Ramos (cell line): Measurements from ENCODE around the gene MZB1.
"Not testable (repeated sequence)": the region's sequence is repeated elsewhere in the genome, so short reads cannot be mapped to it uniquely, and the experiment has no call there.

Experiments
- in situ Hi-C: fragments of 300-500 bp; cut with MboI; formaldehyde crosslinking; loops from one replicate; pipeline ENCODE4 v1.14.3; 2022; ENCODE audit warnings: low sequenced_read_pairs; ENCODE audit not compliant: unreplicated experiment

Gene MZB1

DNA sequence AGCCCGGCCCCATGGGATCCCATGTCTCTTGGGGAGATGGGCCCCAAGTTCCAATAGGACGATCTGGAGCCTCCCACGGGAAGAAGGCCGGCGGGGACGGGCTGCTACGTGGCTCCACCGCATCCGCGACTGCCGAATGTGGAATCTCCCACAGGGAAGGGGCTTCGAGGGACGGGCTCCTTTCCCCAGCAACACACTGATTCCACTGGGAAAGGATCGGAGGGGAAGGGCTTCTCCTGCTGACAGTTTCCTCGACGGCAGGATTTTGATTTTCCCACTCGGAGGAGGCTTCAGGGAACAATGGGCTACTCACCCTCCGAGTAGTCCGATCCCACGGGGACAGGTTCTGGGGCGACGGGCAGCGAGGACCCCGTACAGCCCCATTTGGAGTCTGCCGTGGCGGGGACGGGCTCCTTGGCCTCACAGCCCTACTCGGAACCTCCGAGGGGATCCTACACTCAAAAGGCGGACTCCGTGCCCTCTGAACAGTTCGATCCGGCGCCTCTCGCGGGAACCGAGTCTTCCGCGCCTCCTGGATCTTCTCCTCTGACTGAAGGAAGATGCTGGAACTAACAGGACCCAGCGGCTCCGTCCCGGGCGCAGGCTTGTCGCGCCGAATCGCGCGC lies 3.9 kb upstream of the MZB1 start:
- in situ Hi-C loops = loop anchor here (5.0 kb wide), 1 partner anchor 101 kb away; the partner anchor contains the start of gene MATR3

DNA sequence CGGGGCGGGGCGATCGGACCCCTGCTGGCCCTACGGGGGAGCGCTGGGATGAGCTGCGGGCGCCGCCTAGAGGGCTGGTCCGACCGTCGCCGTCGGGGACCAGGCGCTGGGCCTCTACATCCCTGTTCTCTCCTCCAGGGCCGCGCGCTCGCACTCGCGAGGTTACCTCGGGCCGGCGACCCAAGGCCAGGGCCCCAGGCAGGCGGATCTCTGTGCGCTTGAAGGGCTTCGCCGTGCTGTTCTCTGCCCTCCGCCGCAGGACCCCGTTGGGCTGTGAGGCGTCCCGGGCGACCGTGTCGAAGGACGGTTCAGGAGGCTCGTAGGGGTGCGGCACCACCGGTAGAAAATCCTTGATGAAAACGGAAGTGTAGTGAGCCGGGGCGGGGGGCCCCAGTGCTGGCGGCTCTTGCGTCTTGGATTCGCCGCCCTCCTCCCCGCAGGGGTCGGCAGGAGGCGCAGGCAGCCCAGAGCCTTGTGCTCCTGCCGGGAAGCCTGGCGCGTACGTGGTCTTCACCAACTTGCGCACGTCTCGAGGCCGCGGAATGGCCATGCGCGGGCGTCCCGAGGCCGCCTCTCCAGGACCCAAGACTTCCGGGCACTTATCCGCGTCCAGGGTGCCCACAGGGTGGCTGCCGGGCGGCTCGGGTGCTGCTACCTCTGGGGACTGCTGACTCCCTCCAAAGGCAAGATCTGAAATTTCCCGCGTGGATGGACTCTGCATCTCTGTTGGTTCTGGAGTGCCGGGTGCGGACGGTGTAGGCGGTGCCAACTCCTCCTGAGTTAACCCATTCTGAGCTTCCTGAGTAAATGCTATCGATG lies 3.2 kb upstream of the MZB1 start:
- in situ Hi-C loops = loop anchor here (5.0 kb wide), 1 partner anchor 101 kb away; the partner anchor contains the start of gene MATR3

DNA sequence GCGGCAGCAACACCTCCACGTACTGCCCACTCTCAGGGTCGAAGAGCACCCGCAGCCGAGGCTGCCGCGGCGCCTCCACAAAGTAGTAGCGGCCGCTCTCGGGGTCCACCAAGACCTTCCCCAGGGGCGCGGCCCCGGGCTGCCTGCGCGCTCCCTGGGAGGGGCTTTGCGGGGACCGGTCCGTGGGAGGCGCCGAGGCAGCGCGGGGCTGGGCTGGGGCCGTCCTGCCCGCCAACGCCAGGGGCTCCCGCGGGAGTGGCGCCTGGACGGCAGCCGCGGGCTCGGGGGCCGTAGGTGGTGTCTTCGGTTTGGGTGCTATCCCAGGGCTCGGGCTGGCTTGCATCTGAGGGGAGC lies 2.6 kb upstream of the MZB1 start:
- in situ Hi-C loops = loop anchor here (5.0 kb wide), 1 partner anchor 100 kb away; the partner anchor contains the start of gene MATR3

DNA sequence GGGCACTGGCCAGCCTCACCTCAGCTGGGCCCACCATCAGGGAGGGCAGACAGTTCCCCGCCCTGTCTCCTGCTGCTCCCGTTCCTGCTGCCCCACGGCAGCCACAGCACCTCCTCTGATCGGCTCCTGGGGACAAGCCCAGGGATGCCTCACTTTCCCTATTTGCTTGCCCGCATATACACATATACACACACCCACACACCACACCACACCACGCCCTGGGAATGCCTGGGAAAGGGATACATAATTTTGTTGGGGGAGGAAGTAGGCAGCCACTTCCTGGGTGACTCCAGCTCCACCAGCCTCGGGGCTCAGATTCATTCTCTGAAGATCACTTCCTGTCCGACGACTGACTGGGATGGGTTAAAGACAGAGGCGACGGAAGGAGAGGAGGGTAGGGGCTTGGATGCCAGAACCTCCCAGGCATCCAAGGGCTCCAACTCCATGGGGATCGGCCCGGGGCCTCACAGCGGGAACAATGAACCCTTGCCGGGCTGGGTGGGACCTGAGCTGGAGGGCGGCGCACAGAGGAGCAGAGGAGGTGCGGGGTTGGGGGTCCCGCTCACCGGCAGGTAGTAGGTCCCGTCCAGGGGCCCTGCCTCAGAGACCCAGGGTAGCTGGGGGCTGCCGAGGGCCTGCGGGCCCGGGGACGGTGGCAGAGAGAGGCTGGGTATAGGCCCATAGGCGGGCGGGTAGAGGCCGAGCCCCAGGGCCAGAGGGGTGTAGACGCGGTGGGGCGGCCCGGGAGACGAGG lies 2.0 kb upstream of the MZB1 start:
- in situ Hi-C loops = loop anchor here (5.0 kb wide), 1 partner anchor 99 kb away; the partner anchor contains the start of gene MATR3

GRCh38 chr5:139390639-139391569 lies 1.2 kb upstream of the MZB1 start:
- in situ Hi-C loops = loop anchor here (5.0 kb wide), 1 partner anchor 99 kb away; the partner anchor contains the start of gene MATR3

DNA sequence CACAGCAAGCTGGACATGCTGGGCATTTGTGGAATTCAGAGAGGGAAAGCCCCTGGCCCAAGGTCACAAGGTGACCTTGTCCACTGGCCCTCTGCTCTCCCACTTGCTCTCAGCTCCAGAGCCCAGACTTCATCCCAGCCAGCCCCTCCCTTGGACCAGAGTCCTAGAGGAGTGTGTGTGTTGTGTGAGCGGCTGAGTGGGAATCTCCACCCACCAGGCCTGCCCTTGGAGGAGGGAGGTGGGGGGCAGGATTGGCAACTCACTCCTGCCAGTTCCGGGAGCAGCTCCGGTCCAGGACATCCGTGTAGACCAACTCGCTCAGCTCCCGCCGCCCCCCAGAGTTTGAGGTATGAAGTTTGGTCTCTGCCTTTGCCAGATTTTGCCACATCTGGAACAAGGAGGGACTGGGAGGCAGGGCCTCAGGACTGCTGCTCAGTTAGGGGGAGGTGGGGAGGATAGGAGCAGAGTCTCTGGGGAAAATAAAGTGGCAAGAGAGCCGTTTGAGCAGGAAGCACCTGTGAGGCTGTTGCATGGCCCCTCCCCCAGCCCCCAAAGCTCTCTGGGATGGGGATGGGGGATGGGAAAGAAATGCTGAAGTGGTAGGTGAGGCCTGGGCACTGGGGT lies 1.4 kb downstream of the MZB1 start:
- in situ Hi-C loops = no loop called here

- in situ Hi-C loops = no loop called here
Measured at GRCh38 chr5:139387611-139388197, 2.0 kb downstream of the MZB1 start.

DNA sequence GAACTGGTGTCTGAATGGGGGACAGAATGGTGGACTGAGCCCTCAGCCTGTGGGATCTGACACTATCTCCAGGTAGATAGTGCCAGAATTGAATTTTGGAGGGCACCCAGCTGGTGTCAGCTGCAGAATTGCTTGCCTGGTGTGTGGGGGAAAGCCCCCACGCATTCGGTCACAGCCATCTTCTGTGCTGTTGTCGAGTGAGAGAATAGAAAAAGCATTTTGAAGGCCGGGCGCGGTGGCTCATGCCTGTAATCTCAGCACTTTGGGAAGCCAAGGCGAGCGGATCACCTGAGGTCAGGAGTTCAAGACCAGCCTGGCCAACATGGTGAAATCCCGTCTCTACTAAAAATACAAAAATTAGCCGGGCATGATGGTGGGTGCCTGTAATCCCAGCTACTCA lies 2.8 kb downstream of the MZB1 start:
- in situ Hi-C loops = not testable (repeated sequence)

DNA sequence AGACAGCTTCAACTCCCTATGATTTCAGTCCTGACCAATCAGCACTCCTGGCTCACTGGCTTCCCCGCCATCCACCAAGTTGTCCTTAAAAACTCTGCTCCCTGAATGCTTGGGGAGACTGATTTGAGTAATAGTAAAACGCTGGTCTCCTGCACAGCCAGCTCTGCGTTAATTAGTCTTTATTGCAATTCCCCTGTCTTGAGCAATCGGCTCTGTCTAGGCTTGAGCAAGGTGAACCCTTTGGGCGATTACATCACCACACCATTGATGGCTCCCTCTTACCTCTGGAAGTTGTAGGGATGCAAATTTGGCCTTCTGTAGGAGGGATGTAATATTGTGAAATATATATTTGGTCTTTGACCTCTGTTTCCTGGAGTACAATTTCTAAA lies 3.7 kb downstream of the MZB1 start:
- in situ Hi-C loops = no loop called here

GRCh38 chr5:139385061-139386049 lies 4.4 kb downstream of the MZB1 start:
- in situ Hi-C loops = no loop called here

GRCh38 chr5:139384591-139385051 lies 5.1 kb downstream of the MZB1 start:
- in situ Hi-C loops = no loop called here

GRCh38 chr5:139383993-139384590 lies 5.6 kb downstream of the MZB1 start:
- in situ Hi-C loops = no loop called here

- in situ Hi-C loops = no loop called here
Measured at GRCh38 chr5:139383275-139383992, 6.3 kb downstream of the MZB1 start, which contains the start of gene SLC23A1. Gene SLC23A1, minus strand, starts transcription at chr5:139383297. Its CDS starts 44 bp downstream, at chr5:139383253.

DNA sequence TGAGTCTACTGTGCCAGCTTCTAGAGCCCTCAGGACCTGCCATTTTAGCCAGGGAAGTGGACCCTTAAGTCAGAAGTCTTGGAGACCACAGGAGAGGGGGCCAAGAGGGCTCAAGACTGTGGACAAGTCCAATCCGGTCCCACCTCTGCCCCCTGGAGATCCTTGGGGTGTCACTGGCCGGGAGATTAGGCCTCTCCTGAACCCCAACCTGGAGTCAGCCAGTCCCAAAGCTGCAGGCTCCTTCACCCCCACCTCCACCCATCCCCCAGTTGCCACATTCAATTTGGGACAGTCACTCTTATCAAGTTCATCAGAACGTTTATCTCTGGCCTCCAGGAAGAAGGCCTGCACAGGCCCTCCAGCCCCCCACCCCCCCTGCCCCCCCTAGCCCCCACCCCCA lies 6.9 kb downstream of the MZB1 start:
- in situ Hi-C loops = no loop called here

DNA sequence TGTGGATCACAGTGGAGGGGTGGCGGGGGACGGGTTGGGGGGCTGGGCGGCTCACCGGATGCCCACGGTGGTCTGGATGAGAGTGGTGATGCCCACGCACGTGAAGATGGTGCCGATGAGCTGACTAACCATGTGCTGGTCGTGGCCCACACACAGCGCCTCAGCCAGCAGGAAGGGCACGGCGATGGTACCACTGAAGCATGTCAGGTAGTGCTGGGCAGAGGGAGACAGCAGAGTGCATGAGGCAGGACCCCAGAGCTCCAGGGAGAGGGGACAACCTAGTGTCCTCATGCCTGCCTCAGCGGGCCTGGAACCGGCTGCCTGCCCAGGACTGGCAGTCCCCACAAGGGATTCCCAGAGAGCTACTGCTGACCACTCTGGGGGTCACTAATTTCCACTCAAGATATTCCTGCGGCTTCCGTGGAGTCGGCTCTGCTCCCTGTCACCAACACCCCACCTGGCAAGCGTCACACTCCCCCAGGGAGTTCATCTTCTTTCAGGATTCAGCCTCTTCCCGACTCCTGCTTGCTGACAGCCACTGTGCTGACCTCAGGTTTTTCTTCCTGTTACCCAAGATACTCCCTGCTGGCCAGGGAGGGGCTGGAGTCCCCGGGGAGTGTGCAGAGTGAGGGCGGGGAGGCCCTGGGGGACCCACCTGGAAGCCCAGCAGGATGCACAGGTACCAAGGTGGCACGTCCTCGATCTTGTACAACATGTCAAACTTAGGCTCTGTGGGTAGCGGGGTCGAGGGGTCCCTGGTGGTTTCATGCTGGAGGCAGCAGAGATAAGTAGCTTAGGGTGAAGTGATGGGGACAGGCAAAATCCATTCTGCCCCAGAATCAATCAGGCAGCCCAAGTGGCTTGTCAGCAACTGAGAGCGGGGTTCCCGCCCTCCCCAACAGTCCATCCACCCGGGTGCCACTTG lies 7.6 kb downstream of the MZB1 start:
- in situ Hi-C loops = no loop called here
